Neural cell (in vitro differentiated cells): Measurements from ENCODE around the gene CREBL2. TPM values are rescaled to one million over a fixed set of nuclear protein-coding genes. Genes with fewer than 3 reads are reported as not detected.

Experiments
- H2AFZ ChIP-seq: fragments of 200-600, 300-800 bp; sonication (generic), shearing (Covaris generic); 2 replicates; pipeline ENCODE4 v1.6.0; 2014; ENCODE audit warnings: low read depth, mild to moderate bottlenecking, antibody characterized with exemption, low read length, moderate library complexity
- H3F3A ChIP-seq: fragments of 200-600 bp; shearing (Covaris generic); 2 replicates; pipeline ENCODE4 v1.6.1; 2016; ENCODE audit warnings: mild to moderate bottlenecking, moderate library complexity, mixed read lengths, antibody characterized with exemption, low read length; ENCODE audit not compliant: insufficient read depth, poor library complexity, severe bottlenecking
- H3K27ac ChIP-seq: fragments of 200-600, 300-800 bp; sonication (generic), shearing (Covaris generic); 2 replicates; pipeline ENCODE4 v1.5.1; 2014; ENCODE audit warnings: mild to moderate bottlenecking, low read length, moderate library complexity
- H3K27me3 ChIP-seq: fragments of 300-800, 200-600 bp; sonication (generic), shearing (Covaris generic); 2 replicates; pipeline ENCODE4 v1.6.0; 2014; ENCODE audit warnings: mild to moderate bottlenecking, low read depth, low read length, moderate library complexity; ENCODE audit not compliant: insufficient read depth
- H3K36me3 ChIP-seq: fragments of 300-800, 200-600 bp; sonication (generic), shearing (Covaris generic); 2 replicates; pipeline ENCODE4 v1.5.1; 2014; ENCODE audit warnings: mild to moderate bottlenecking, antibody characterized with exemption, low read length, moderate library complexity; ENCODE audit not compliant: insufficient read depth
- H3K4me2 ChIP-seq: fragments of 300-800, 200-600 bp; sonication (generic), shearing (Covaris generic); 2 replicates; pipeline ENCODE4 v1.6.0; 2014; ENCODE audit warnings: mild to moderate bottlenecking, low read length
- H3K4me3 ChIP-seq: fragments of 300-800, 200-600 bp; sonication (generic), shearing (Covaris generic); 2 replicates; pipeline ENCODE4 v1.5.1; 2014; ENCODE audit warnings: mild to moderate bottlenecking, low read length, moderate library complexity
- H3K79me2 ChIP-seq: fragments of 200-600 bp; shearing (Covaris generic); replicated peaks from 2 replicates; pipeline ENCODE4 v1.6.0; 2014; ENCODE audit warnings: mild to moderate bottlenecking, low read length, moderate library complexity; ENCODE audit not compliant: insufficient read depth
- H3K9ac ChIP-seq: fragments of 300-800, 200-600 bp; sonication (generic), shearing (Covaris generic); 2 replicates; pipeline ENCODE4 v1.6.1; 2016; ENCODE audit warnings: mild to moderate bottlenecking, low read length, mixed read lengths
- H3K9me2 ChIP-seq: fragments of 200-600 bp; shearing (Covaris generic); 2 replicates; pipeline ENCODE4 v1.6.1; 2016; ENCODE audit warnings: mild to moderate bottlenecking, low read length, mixed read lengths; ENCODE audit not compliant: insufficient read depth
- H3K9me3 ChIP-seq: fragments of 200-600, 300-800 bp; sonication (generic), shearing (Covaris generic); 2 replicates; pipeline ENCODE4 v1.6.1; 2016; ENCODE audit warnings: mild to moderate bottlenecking, mixed run types, low read length, moderate library complexity, mixed read lengths
- H4K20me1 ChIP-seq: fragments of 200-600 bp; shearing (Covaris generic); 2 replicates; pipeline ENCODE4 v1.6.1; 2016; ENCODE audit warnings: mild to moderate bottlenecking, mixed run types; ENCODE audit not compliant: insufficient read depth
- EP300 ChIP-seq: fragments of 450-650 bp; conservative IDR thresholded peaks from 2 replicates; pipeline ENCODE4 v1.6.1; 2014; ENCODE audit warnings: antibody characterized with exemption, mild to moderate bottlenecking, moderate library complexity; ENCODE audit not compliant: poor library complexity, severe bottlenecking
- EZH2 ChIP-seq: fragments of 200-600, 300-800 bp; shearing (Covaris generic), sonication (generic); IDR thresholded peaks from 2 replicates; pipeline ENCODE4 v1.6.1; 2014; ENCODE audit warnings: antibody characterized with exemption, low read length, borderline replicate concordance, mild to moderate bottlenecking; ENCODE audit not compliant: insufficient read depth, poor library complexity, severe bottlenecking
- MXI1 ChIP-seq: fragments of 450-650 bp; conservative IDR thresholded peaks from 2 replicates; pipeline ENCODE4 v1.6.1; 2014; ENCODE audit warnings: antibody characterized with exemption, mild to moderate bottlenecking; ENCODE audit not compliant: poor library complexity, severe bottlenecking
- POLR2AphosphoS5 ChIP-seq: IDR thresholded peaks from 2 replicates; pipeline ENCODE4 v1.6.1; 2012
- RAD21 ChIP-seq: fragments of 450-650 bp; conservative IDR thresholded peaks from 2 replicates; pipeline ENCODE4 v1.6.1; 2014; ENCODE audit warnings: antibody characterized with exemption, mild to moderate bottlenecking, moderate library complexity
- SMC3 ChIP-seq: fragments of 450-650 bp; conservative IDR thresholded peaks from 2 replicates; pipeline ENCODE4 v1.6.1; 2014; ENCODE audit warnings: antibody characterized with exemption, mild to moderate bottlenecking, moderate library complexity; ENCODE audit not compliant: poor library complexity
- TAF1 ChIP-seq: IDR thresholded peaks from 2 replicates; pipeline ENCODE4 v1.6.1; 2012; ENCODE audit warnings: low read depth
- polyA plus RNA-seq: library from polyadenylated mRNA; depleted of rRNA; stranded (reverse); fragments of >200 nt; gene quantifications from 2 replicates; pipeline ENCODE4 v1.2.3, GENCODE V29; 2014
- TF ChIP-seq, protein P1 (sequence below): IDR thresholded peaks from 2 replicates; pipeline ENCODE4 v1.6.1; 2012; ENCODE audit warnings: borderline replicate concordance
- TF ChIP-seq, protein P2 (sequence below): fragments of 450-650 bp; IDR thresholded peaks from 2 replicates; pipeline ENCODE4 v1.5.1; 2014; ENCODE audit warnings: antibody characterized with exemption, mild to moderate bottlenecking, moderate library complexity; ENCODE audit not compliant: poor library complexity, severe bottlenecking

The CREBL2 gene
- polyA plus RNA-seq, 1 donor from 2014 or later = 29.9 TPM

DNA sequence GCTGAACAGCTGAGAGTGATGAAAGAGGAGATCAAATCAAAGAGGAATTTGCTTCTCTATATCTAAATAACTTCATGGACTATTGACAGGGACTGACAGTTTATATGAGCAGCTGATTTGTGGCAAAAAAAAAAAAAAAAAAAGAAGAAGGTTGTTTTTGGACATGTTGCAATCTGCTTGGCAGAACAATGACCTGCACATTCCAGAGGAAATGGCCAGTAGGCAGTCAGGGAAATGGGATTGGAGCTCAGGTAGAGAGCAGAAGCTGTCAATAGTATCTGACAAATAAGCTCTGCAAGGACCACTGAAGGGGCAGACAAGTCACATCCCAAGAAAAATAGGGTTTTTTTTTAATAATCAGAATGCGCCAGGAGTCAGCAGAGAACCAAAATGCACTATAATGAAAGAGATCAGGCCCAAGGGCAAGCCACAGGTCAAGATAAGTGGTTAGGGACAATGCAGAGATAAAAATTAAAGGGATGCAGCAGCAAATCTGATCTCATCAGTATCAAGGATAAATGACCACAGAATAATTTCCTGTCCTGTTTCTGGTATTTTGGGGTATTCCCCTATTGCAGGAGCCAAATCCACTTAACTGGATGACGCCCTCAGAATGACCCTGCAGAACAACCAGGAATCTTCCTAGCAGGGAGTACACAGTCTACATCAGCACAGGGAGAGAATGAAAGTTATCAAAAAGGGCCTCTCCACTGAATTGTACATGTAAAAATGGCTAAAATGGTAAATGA lies 26.4 kb upstream of the CREBL2 start:
- no peak overlapping the region for H3K4me3 ChIP-seq
- no peaks in the 10 kb centered on the region for H4K20me1 ChIP-seq
- H3K79me2 ChIP-seq = no peaks in the 10 kb centered on the region
- H2AFZ ChIP-seq = no peak overlapping the region
- H3K9ac ChIP-seq = no peak overlapping the region
- H3K27me3 ChIP-seq = no peaks in the 10 kb centered on the region
- TF ChIP-seq RAD21 (no peak), EZH2 (no peak), TAF1 (no peak), POLR2AphosphoS5 (no peak), MXI1 (no peak), SMC3 (no peak), EP300 (no peak)
- TF ChIP-seq, protein P1, sequence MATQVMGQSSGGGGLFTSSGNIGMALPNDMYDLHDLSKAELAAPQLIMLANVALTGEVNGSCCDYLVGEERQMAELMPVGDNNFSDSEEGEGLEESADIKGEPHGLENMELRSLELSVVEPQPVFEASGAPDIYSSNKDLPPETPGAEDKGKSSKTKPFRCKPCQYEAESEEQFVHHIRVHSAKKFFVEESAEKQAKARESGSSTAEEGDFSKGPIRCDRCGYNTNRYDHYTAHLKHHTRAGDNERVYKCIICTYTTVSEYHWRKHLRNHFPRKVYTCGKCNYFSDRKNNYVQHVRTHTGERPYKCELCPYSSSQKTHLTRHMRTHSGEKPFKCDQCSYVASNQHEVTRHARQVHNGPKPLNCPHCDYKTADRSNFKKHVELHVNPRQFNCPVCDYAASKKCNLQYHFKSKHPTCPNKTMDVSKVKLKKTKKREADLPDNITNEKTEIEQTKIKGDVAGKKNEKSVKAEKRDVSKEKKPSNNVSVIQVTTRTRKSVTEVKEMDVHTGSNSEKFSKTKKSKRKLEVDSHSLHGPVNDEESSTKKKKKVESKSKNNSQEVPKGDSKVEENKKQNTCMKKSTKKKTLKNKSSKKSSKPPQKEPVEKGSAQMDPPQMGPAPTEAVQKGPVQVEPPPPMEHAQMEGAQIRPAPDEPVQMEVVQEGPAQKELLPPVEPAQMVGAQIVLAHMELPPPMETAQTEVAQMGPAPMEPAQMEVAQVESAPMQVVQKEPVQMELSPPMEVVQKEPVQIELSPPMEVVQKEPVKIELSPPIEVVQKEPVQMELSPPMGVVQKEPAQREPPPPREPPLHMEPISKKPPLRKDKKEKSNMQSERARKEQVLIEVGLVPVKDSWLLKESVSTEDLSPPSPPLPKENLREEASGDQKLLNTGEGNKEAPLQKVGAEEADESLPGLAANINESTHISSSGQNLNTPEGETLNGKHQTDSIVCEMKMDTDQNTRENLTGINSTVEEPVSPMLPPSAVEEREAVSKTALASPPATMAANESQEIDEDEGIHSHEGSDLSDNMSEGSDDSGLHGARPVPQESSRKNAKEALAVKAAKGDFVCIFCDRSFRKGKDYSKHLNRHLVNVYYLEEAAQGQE = no peak
- TF ChIP-seq, protein P2, sequence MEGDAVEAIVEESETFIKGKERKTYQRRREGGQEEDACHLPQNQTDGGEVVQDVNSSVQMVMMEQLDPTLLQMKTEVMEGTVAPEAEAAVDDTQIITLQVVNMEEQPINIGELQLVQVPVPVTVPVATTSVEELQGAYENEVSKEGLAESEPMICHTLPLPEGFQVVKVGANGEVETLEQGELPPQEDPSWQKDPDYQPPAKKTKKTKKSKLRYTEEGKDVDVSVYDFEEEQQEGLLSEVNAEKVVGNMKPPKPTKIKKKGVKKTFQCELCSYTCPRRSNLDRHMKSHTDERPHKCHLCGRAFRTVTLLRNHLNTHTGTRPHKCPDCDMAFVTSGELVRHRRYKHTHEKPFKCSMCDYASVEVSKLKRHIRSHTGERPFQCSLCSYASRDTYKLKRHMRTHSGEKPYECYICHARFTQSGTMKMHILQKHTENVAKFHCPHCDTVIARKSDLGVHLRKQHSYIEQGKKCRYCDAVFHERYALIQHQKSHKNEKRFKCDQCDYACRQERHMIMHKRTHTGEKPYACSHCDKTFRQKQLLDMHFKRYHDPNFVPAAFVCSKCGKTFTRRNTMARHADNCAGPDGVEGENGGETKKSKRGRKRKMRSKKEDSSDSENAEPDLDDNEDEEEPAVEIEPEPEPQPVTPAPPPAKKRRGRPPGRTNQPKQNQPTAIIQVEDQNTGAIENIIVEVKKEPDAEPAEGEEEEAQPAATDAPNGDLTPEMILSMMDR = no peak
- no peaks in the 10 kb centered on the region for H3K36me3 ChIP-seq
- H3K9me2 ChIP-seq = no peaks in the 10 kb centered on the region
- H3K27ac ChIP-seq = no peak overlapping the region
- no peaks in the 10 kb centered on the region for H3K9me3 ChIP-seq
- no peaks in the 10 kb centered on the region for H3F3A ChIP-seq
- H3K4me2 ChIP-seq = no peak overlapping the region

DNA sequence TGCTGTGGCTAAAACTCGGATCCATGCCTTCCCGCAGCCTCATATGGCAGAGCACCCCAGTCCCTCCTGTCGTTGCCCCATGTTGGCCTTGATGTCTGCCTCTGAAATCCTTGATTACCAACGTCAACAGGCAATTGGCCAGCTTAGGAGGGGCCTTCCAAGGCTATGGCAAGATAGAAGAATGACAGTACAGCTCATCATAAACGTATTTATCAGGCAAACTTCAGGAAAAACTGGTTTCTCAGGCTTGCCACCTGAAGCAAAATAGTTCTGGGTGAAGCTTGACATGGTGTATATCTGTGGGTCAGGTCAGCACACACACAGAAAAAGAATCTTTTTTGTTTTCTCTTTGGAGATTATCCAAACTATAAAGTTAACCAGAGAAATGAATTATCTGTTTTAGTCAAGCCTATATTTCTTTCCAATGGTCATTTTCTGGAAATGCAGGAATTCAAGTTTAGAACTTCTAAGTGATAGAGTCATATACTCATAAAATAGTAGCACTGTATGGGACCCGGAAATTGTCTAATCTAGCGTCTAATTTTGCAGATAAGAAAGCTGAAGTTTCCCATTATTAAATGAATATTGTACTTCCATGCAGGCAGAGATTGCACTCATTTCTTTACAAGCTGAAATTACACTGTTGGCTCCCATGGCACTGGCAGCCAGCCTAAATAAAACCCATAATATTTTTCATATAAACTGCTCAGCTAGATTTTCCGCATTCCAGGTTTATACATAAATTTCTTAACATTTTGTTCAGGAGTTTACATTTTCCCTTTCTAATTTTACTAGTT lies 24.6 kb upstream of the CREBL2 start:
- Histone ChIP-seq H3K9ac (no peak overlapping the region), H3K4me3 (no peak overlapping the region), H3K9me3 (no peaks in the 10 kb centered on the region), H3K27ac (no peak overlapping the region), H3K27me3 (no peaks in the 10 kb centered on the region), H4K20me1 (no peaks in the 10 kb centered on the region), H3K79me2 (no peaks in the 10 kb centered on the region), H2AFZ (no peak overlapping the region), H3F3A (no peaks in the 10 kb centered on the region), H3K9me2 (no peaks in the 10 kb centered on the region), H3K36me3 (no peaks in the 10 kb centered on the region), H3K4me2 (no peak overlapping the region)
- TF ChIP-seq SMC3 (no peak), MXI1 (no peak), RAD21 (no peak), TAF1 (no peak), EP300 (no peak), POLR2AphosphoS5 (no peak), EZH2 (no peak)
- TF ChIP-seq, protein P1 = no peak
- TF ChIP-seq, protein P2 = no peak
